Type B pancreatic cell (in vitro differentiated cells): ENCODE data around the gene DCC. TPM values are rescaled to one million over a fixed set of nuclear protein-coding genes. Genes with fewer than 3 reads are reported as not detected.

Experiments used
- DNase-seq: peaks from one replicate; pipeline ENCODE4 v3.0.0; 2021; ENCODE audit warnings: mixed read lengths; ENCODE audit not compliant: unreplicated experiment; ENCODE audit errors: extremely low spot score
- H3K27ac Mint-ChIP-seq: 2 replicates; pipeline ENCODE4 v1.8.0; 2021; ENCODE audit warnings: mild to moderate bottlenecking, mixed read lengths
- H3K27me3 Mint-ChIP-seq: 2 replicates; pipeline ENCODE4 v1.8.0; 2021; ENCODE audit warnings: mixed read lengths
- H3K36me3 Mint-ChIP-seq: 2 replicates; pipeline ENCODE4 v1.8.0; 2021; ENCODE audit warnings: mixed read lengths
- H3K4me1 Mint-ChIP-seq: one replicate; pipeline ENCODE4 v1.8.0; 2021; ENCODE audit warnings: mixed read lengths; ENCODE audit not compliant: unreplicated experiment
- H3K4me3 Mint-ChIP-seq: 2 replicates; pipeline ENCODE4 v1.8.0; 2021; ENCODE audit warnings: mild to moderate bottlenecking, mixed read lengths
- H3K9me3 Mint-ChIP-seq: 2 replicates; pipeline ENCODE4 v1.8.0; 2021; ENCODE audit warnings: mixed read lengths
- total RNA-seq: library from RNA; stranded (reverse); gene quantifications from 2 replicates; pipeline ENCODE4 v1.2.1, GENCODE V29; 2021; ENCODE audit warnings: low replicate concordance
- TF ChIP-seq, protein P1 (sequence below): fragments of 200-600 bp; sonication (generic); conservative IDR thresholded peaks from 2 replicates; pipeline ENCODE4 v1.5.0; 2021; ENCODE audit warnings: antibody characterized with exemption, mild to moderate bottlenecking

The DCC gene
- total RNA-seq, 1 donor from 2014 or later = 11.6 TPM

DNA sequence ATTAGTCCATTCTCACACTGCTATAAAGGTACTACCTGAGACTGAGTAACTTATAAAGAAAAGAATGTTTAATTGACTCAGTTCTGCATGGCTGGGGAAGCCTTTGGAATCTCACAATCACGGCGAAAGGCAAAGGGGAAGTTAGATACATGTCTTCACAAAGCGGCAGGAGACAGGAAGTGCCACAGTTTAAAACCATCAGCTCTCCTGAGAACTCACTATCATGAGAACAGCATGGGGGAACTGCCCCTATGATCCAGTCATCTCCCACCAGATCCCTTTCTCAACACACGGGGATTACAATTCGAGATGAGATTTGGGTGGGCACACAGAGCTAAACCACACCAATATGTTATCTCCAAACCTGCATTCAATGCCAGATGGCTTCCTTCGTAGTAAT is 716.1 kb downstream of the DCC start:
- Mint-ChIP-seq H3K36me3 (no peaks in the 10 kb centered on the region), H3K4me1 (no peaks in the 10 kb centered on the region), H3K4me3 (no peak overlapping the region), H3K27ac (no peak overlapping the region), H3K9me3 (no peaks in the 10 kb centered on the region), H3K27me3 (peaks cover 2% of the 10 kb centered on the region)
- TF ChIP-seq, protein P1, sequence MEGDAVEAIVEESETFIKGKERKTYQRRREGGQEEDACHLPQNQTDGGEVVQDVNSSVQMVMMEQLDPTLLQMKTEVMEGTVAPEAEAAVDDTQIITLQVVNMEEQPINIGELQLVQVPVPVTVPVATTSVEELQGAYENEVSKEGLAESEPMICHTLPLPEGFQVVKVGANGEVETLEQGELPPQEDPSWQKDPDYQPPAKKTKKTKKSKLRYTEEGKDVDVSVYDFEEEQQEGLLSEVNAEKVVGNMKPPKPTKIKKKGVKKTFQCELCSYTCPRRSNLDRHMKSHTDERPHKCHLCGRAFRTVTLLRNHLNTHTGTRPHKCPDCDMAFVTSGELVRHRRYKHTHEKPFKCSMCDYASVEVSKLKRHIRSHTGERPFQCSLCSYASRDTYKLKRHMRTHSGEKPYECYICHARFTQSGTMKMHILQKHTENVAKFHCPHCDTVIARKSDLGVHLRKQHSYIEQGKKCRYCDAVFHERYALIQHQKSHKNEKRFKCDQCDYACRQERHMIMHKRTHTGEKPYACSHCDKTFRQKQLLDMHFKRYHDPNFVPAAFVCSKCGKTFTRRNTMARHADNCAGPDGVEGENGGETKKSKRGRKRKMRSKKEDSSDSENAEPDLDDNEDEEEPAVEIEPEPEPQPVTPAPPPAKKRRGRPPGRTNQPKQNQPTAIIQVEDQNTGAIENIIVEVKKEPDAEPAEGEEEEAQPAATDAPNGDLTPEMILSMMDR = no peak
- DNase-seq = no peak

DNA sequence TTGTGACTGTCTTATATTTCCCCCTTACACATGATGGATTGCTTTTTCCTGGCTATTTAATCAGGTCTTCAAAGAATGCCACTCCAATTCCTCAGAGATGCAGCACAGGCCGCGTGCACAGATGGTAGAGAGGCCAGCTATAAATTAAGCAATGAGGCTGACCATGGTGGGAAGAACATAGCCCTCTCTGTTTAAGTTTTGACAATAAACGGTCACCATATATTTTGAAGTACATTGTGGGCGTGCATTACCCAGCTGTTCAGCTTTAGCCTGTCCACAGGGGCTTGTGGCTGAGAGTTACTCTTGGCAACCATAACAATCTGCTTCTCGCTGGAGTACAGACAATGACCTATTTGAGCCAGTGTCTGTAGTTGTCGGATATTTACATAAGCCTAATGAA is 730.8 kb downstream of the DCC start:
- Mint-ChIP-seq H3K36me3 (no peaks in the 10 kb centered on the region), H3K27ac (no peak overlapping the region), H3K9me3 (no peaks in the 10 kb centered on the region), H3K27me3 (no peaks in the 10 kb centered on the region), H3K4me1 (peaks cover 12% of the 10 kb centered on the region), H3K4me3 (no peak overlapping the region)
- TF ChIP-seq, protein P1 = no peak
- DNase-seq = no peak

DNA sequence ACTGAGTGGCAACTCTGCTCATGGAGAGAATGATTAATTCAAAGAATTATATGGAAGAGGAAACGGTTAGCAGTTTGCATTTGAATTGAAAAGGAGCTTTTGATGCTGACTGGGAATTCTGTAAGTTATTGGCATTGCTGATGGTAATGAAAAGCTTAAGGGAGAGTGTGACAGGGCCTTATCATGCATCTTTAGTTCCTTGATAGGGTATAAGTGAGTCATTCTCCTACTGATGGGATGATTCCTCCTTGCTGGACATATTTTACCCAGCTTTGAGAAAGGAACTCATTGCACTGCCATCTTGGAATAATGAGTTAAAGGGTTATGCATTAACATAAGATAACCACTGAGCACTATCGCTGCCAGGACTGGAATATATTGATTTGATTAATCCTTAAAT is 740.7 kb downstream of the DCC start:
- H3K36me3 Mint-ChIP-seq = no peaks in the 10 kb centered on the region

DNA sequence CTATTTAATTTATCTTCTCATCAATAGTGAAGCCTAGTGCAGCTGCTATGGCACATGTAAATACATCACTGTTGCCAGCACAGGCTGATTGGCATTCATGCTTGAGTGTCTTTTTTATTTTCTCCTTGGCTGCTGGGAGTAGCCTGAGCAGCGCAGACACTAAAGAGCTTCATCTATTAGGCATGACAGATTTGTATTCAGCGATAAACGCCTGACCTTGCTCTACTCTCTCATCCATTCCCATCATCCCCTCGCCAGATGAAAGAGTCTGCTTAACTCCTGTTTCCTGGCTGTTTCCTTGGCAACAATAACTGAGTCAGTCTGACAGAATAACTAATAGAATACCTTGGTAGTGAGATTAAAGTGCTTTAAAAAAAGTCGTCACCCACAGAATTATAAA is 753.6 kb downstream of the DCC start:
- TF ChIP-seq, protein P1 = no peak
- H3K4me3 Mint-ChIP-seq = no peak overlapping the region
- no peak overlapping the region for H3K27ac Mint-ChIP-seq

More for the DNA sequence above, 740.7 kb downstream of the DCC start:
- no peaks in the 10 kb centered on the region for H3K4me1 Mint-ChIP-seq
- no peak for DNase-seq
- H3K27ac Mint-ChIP-seq = no peak overlapping the region
- TF ChIP-seq, protein P1 = no peak
- no peaks in the 10 kb centered on the region for H3K27me3 Mint-ChIP-seq
- H3K9me3 Mint-ChIP-seq = no peaks in the 10 kb centered on the region
- no peak overlapping the region for H3K4me3 Mint-ChIP-seq

DNA sequence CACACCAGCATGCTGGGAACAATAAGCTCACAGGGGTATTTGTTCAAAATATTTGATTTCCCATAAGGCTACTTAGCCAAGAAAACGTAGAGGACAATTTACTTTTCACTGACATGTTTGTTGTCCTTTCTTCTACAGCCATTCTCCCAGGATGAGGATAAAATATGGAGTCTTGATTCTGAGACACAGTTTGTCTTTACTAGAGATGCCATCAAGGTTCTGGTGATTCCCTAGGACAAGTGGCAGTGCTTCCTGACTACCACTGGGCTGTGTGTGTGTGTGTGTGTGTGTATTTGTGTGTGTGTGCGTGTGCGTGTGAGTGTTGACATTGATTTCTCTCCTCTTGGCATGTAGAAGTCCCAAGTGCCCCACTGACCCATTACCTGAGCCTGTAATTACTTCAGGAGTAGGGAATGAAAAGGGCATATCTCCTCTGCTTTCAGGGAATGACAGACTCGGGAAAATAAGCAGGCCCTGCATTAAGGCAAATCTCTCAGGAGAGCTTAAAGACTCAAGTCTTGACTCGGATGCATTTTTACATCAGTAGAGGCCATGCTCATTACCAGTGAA is 761.6 kb downstream of the DCC start:
- peaks cover 3% of the 10 kb centered on the region for H3K9me3 Mint-ChIP-seq
- no peak overlapping the region for H3K4me3 Mint-ChIP-seq
- peaks cover 5% of the 10 kb centered on the region for H3K27me3 Mint-ChIP-seq
- TF ChIP-seq, protein P1 = no peak
- no peak for DNase-seq
- no peaks in the 10 kb centered on the region for H3K4me1 Mint-ChIP-seq
- no peaks in the 10 kb centered on the region for H3K36me3 Mint-ChIP-seq
- H3K27ac Mint-ChIP-seq = no peak overlapping the region

More for the DNA sequence above, 753.6 kb downstream of the DCC start:
- Mint-ChIP-seq H3K4me1 (peaks cover 8% of the 10 kb centered on the region), H3K9me3 (no peaks in the 10 kb centered on the region), H3K27me3 (no peaks in the 10 kb centered on the region), H3K36me3 (no peaks in the 10 kb centered on the region)
- DNase-seq = no peak

DNA sequence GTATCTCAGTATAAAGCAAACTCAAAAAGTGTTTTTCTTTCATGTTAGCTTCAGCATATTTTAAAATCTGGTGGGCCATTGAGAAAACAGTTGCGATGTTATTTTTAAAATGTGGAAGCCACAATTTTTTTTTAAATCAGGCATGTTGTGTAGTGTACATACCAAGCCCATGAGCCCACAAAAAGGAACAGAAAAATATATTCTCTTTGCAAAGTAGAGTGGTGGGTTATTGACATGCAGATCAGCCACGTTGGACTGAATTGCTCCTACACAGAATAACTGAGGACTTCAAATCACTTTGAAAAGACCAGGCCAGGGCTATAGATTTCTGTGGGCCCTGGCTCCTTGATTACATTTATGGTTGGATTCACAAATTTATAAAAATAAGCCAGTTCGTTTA is 774.4 kb downstream of the DCC start:
- no peak overlapping the region for H3K27ac Mint-ChIP-seq
- H3K27me3 Mint-ChIP-seq = no peaks in the 10 kb centered on the region
- H3K9me3 Mint-ChIP-seq = no peaks in the 10 kb centered on the region
- H3K4me1 Mint-ChIP-seq = no peaks in the 10 kb centered on the region
- no peak overlapping the region for H3K4me3 Mint-ChIP-seq
- no peak for DNase-seq
- H3K36me3 Mint-ChIP-seq = no peaks in the 10 kb centered on the region
- TF ChIP-seq, protein P1 = no peak
